GM18907 (cell line): ENCODE measurements around the gene PATL2.
"Not testable (repeated sequence)": the region's sequence is repeated elsewhere in the genome, so short reads cannot be mapped to it uniquely, and the experiment has no call there.

Source experiments
- ATAC-seq: cut with Tn5 transposase; IDR thresholded peaks from one replicate; pipeline ENCODE4 v1.9.1; 2021; ENCODE audit warnings: mild to moderate bottlenecking, moderate library complexity; ENCODE audit not compliant: unreplicated experiment

Gene PATL2

DNA sequence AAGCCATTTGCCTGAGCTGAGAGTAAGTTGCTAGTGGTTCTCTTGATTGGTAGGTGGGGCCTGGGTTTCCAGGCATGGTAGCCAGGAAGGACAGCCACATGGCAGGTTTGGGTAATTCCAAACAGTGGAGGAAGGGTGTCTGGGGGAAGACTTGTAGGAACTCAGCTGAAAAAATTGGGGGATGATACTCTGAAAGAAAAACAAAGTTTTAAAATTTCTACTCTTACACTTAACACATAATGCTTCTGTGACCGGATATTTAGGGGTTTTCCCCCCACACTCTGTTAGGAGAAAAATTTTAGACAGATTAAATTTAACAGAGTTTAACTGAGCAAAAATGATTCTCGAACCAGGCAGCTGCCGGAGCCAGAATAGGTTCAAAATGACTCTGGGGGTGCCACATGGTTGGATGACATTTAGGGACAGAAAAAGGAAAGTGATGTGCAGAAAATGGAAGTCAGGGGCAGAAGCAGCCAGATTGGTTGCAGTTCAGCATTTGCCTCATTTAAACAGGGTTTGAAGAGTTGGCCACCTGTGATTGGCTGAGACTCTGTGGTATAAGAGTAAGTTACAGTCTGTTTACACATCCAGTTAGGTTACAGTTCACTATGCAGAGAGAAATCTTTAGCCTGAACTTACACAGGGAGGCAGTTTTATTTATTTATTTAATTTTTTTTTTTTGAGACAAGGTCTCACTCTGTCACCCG lies 8.3 kb upstream of the PATL2 start:
- peak; percentile 45 for ATAC-seq

DNA sequence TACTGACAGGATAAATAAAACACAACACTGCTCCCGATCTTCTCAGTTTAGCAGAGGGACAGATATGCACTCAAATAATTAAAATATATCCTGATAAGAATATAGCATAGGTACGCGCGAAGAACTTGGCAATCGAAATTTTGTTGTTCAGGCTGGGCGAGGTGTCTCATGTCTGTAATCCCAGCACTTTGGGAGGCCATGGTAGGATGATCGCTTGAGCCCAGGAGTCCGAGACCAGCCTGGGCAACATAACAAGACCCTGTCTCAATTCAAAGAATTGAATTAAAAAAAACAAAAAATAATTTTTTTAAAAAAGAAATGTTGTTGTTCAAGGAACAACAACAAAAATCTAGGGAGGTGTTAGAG lies 7.8 kb upstream of the PATL2 start:
- no peak for ATAC-seq

DNA sequence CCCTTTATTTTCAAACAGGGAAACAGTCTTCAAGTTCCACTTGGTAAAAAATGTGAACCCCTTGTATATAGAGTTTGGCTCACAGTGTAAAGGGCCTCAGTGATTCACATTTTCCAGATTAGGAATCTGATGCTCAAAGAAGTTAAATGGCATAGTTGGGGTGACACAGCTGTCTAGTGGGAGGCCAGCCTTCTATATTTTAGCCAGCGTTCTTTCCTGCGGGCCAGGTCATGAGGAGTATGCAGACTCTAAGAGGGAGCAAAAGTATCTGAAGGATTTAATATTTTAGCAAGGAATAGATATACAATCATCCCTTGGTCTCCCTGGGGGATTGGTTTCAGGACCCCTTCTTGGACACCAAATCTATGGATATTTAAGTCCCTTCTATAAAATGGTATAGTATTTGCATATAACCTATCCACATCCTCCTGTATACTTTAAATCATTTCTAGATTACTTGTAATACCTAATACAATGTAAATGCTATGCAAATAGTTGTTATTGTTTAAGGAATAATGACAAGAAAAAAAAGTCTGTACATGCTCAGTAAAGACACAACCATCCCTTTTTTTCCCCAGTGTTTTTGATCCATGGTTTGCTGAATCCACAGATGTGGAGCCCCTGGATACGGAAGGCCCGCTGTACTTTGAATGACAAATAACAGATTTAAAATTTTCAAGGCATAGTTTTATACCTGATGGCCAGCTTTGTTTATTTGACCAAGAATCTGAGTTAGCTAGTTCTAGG lies 7.2 kb upstream of the PATL2 start:
- ATAC-seq: no peak

DNA sequence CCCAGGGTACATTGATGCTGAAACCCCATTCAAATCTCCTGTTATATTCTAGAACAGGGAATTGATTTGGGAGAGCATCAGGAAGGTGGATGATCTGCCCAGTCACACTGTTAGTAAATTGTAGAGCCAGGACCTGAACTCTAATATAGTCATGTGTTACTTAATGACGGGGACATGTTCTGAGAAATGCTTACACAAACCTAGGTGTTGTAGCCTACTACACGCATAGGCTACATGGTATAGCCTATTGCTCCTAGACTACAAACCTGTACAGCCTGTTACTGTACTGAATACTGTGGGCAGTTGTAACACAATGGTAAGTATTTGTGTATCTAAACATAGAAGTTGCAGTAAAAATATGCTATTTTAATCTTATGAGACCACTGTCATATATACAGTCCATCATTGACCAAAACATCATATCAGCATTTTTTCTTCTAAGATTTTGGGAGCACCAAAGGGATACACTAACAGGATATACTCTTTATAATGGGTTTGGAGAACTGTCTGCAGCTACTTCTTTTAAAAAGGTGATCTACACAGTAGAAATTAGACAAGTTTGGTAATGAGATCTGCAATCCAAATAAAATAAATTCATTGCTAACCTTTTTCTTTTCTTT lies 6.0 kb upstream of the PATL2 start:
- ATAC-seq: no peak

DNA sequence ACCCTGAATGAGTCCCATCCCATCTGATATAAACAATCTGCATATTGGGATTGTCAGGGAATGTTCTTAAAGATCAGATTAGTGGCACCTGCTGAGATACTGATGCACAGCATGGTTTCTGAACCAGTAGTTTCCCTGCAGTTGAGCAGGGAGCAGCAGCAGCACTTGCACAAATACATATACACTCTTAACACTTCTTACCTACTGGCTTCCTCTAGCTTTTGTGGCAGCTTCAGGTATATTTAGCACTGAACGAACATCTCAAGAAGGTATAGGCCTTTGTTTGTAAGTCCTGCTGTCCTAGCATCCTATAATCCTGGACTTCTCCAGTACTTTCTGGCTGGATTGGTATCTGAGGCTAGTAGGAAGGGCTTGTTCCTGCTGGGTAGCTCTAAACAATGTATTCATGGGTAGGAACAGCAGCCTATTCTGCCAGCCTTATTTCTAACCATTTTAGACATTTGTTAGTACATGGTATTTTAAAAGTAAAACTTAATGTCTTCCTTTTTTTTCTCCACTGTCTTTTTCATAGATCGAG lies 4.7 kb upstream of the PATL2 start:
- no peak for ATAC-seq

DNA sequence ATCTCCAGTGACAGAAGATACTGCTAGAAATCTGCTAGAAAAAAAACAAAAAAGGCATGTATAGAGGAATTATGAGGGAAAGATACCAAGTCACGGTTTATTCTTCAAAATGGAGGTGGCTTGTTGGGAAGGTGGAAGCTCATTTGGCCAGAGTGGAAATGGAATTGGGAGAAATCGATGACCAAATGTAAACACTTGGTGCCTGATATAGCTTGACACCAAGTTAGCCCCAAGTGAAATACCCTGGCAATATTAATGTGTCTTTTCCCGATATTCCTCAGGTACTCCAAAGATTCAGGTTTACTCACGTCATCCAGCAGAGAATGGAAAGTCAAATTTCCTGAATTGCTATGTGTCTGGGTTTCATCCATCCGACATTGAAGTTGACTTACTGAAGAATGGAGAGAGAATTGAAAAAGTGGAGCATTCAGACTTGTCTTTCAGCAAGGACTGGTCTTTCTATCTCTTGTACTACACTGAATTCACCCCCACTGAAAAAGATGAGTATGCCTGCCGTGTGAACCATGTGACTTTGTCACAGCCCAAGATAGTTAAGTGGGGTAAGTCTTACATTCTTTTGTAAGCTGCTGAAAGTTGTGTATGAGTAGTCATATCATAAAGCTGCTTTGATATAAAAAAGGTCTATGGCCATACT lies 4.1 kb upstream of the PATL2 start:
- no peak for ATAC-seq

DNA sequence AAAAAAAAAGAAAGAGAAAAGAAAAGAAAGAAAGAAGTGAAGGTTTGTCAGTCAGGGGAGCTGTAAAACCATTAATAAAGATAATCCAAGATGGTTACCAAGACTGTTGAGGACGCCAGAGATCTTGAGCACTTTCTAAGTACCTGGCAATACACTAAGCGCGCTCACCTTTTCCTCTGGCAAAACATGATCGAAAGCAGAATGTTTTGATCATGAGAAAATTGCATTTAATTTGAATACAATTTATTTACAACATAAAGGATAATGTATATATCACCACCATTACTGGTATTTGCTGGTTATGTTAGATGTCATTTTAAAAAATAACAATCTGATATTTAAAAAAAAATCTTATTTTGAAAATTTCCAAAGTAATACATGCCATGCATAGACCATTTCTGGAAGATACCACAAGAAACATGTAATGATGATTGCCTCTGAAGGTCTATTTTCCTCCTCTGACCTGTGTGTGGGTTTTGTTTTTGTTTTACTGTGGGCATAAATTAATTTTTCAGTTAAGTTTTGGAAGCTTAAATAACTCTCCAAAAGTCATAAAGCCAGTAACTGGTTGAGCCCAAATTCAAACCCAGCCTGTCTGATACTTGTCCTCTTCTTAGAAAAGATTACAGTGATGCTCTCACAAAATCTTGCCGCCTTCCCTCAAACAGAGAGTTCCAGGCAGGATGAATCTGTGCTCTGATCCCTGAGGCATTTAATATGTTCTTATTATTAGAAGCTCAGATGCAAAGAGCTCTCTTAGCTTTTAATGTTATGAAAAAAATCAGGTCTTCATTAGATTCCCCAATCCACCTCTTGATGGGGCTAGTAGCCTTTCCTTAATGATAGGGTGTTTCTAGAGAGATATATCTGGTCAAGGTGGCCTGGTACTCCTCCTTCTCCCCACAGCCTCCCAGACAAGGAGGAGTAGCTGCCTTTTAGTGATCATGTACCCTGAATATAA lies 2.2 kb upstream of the PATL2 start:
- ATAC-seq: no peak

DNA sequence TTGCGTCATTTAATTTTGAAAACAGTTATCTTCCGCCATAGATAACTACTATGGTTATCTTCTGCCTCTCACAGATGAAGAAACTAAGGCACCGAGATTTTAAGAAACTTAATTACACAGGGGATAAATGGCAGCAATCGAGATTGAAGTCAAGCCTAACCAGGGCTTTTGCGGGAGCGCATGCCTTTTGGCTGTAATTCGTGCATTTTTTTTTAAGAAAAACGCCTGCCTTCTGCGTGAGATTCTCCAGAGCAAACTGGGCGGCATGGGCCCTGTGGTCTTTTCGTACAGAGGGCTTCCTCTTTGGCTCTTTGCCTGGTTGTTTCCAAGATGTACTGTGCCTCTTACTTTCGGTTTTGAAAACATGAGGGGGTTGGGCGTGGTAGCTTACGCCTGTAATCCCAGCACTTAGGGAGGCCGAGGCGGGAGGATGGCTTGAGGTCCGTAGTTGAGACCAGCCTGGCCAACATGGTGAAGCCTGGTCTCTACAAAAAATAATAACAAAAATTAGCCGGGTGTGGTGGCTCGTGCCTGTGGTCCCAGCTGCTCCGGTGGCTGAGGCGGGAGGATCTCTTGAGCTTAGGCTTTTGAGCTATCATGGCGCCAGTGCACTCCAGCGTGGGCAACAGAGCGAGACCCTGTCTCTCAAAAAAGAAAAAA lies 1.4 kb upstream of the PATL2 start:
- no peak for ATAC-seq

DNA sequence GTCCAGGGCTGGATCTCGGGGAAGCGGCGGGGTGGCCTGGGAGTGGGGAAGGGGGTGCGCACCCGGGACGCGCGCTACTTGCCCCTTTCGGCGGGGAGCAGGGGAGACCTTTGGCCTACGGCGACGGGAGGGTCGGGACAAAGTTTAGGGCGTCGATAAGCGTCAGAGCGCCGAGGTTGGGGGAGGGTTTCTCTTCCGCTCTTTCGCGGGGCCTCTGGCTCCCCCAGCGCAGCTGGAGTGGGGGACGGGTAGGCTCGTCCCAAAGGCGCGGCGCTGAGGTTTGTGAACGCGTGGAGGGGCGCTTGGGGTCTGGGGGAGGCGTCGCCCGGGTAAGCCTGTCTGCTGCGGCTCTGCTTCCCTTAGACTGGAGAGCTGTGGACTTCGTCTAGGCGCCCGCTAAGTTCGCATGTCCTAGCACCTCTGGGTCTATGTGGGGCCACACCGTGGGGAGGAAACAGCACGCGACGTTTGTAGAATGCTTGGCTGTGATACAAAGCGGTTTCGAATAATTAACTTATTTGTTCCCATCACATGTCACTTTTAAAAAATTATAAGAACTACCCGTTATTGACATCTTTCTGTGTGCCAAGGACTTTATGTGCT lies 721 bp upstream of the PATL2 start:
- peak; percentile 10 for ATAC-seq

DNA sequence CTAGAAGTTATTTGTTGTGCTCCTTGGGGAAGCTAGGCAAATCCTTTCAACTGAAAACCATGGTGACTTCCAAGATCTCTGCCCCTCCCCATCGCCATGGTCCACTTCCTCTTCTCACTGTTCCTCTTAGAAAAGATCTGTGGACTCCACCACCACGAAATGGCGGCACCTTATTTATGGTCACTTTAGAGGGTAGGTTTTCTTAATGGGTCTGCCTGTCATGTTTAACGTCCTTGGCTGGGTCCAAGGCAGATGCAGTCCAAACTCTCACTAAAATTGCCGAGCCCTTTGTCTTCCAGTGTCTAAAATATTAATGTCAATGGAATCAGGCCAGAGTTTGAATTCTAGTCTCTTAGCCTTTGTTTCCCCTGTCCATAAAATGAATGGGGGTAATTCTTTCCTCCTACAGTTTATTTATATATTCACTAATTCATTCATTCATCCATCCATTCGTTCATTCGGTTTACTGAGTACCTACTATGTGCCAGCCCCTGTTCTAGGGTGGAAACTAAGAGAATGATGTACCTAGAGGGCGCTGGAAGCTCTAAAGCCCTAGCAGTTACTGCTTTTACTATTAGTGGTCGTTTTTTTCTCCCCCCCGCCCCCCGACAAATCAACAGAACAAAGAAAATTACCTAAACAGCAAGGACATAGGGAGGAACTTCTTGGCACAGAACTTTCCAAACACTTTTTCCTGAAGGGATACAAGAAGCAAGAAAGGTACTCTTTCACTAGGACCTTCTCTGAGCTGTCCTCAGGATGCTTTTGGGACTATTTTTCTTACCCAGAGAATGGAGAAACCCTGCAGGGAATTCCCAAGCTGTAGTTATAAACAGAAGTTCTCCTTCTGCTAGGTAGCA lies 657 bp downstream of the PATL2 start:
- ATAC-seq: peak; percentile 32

DNA sequence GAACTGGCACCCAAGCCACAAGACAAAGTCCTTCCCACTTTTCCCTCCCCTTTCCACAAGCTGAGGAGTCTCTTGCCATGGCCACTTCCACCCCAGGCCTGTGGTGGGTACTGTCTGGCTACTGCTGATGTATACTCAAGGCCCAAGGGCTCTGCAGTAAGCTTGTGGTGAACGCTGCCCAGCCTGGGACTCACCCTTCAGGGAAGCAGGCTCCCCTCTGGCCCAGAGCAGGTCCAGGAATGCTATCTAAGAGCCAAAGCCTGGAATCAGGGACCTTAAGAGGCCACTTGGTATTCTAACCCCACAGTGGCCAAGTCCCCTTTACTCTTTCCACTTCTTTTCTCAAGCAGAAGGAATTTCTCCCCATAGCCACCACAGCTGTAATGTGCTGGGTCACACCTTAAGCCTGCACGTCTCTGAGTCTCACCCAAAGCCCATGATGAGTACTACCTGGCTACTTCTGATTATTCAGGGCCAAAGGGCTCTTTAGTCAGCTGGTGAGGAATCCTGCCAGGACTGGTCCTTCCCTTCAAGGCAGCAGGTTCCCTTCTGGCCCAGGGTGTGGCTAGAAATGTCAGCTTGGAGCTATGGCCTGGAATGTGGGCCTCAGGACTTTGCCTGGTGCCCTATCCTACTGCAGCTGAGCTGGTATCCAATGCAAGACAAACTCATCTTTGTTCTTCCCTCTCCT lies 4.0 kb downstream of the PATL2 start:
- ATAC-seq: no peak

DNA sequence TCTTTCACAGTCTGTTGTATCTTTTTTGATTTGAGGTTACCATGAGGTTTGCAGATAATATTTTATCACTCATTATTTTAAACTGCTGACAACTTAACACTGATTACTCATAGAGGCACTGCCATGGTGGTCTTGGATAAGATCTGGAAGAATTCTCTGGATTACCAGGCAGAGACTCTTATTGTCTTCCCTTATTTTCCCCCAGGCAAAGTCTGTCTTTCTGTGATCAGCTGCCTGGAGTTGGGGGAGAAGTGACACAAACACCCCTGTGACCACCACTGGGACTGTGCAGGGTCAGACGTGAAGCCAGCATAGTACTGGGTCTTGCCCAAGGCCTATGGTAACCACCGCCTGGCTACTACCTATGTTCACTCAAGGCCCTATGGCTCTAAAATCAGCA lies 4.7 kb downstream of the PATL2 start:
- ATAC-seq: no peak

DNA sequence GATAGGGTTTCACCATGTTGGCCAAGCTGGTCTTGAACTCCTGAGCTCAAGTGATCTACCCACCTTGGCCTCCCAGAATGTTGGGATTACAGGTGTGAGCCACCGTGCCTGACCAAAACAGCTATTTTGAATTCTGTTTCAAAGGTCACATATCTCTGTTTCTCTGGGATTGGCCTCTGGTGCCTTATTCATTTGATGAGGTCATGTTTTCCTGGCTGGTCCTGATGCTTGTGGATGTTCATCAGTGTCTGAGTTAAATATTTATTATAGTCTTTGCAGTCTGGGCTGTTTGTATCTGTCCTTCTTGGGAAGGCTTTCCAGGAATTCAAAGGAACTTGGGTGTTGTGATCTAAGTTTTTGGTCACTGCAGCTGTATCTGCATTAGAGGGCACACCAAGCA lies 5.1 kb downstream of the PATL2 start:
- ATAC-seq: no peak

DNA sequence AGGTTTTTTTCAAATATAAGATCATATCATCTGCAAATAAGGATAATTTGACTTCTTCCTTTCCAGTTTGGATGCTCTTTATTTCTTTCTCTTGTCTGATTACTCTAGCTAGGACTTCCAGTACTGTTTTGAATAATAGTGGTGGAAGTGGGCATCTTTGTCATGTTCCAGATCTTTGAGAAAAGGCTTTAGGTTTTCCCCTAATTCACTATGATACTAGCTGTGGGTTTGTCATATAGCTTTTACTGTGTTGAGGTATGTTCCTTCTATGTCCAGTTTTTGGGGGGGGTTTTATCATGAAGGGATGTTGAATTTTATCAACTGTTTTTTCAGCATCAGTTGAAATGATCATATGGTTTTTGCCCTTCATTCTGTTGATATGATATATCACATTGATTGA lies 10.4 kb downstream of the PATL2 start:
- ATAC-seq: not testable (repeated sequence)

DNA sequence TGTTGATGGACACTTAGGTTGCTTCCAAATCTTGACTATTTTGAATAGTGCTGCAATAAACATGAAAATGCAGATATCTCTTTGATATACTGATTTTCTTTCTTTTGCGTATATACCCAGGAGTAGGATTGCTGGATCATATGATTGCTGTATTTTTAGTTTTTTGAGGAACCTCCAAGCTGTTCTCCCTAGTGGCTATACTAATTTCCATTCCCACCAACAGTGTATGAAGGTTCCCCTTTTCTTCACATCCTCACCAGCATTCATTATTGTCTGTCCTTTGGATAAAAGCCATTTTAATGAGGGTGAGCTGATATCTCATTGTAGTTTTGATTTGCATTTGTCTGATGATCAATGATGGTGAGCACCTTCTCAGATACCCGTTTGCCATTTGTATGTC lies 12.5 kb downstream of the PATL2 start:
- ATAC-seq: no peak

DNA sequence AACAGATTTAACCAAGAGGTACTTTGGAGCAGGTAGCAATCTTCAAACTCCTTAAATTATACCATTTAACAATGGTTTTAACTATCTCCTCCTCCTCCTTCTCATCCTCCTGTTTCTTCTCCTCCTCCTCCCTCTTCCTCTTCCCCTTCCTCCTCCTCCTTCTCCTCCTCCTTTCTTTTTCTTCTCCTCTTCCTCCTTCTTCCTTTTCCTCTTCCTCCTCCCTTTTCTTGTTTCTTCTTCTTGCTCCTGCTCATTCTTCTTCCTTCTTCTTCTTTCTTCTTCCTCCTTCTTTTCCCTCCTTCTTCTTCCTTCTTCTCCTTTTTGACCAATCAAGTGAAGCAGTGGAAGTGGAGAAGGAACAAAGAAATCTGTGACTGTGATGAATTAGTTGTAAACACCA lies 14.1 kb downstream of the PATL2 start:
- ATAC-seq: no peak

DNA sequence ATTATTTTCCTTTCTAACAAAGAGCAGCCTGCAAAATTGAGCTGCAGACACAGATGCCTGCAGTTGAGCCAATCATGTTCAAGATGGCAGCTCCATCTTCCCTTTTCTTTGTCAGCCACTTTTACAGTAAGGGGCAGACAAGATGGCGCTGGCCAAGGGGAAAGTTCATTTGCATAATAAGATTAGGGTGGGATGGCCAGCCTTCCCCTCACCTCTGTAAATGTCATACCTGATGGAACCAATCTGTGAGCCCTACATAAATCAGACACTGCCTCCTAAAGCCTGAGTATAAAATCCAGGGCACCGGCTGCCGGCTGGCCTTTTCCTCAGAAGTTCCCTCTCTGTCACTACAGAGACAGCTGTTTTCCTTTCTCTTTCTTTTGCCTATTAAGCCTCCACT lies 15.8 kb downstream of the PATL2 start:
- ATAC-seq: no peak

DNA sequence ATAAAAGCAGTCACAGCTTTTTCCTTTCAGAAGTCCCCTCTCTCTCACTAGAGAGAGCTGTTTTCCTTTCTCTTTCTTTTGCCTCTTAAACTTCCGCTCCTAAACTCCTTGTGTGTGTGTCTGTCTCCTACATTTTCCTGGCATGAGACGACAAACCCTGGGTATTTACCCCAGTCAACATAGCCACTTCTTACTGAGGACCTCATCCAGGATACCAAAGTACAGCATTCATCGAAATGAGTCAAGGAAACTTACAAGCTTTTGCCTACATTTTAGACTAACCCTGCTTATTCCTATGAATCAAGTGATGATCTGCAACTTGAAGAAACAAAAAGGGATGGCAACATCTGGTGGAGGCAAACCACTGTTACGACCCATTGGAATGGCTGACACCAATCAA lies 16.7 kb downstream of the PATL2 start:
- no peak for ATAC-seq
